DND-41 (cell line): ENCODE measurements around the gene NUDT6.

Experiments
- ATAC-seq: fragments of 200-7000 bp; cut with Tn5 transposase; 3 replicates; pipeline ENCODE4 v1.9.1; 2021; ENCODE audit warnings: low read depth; ENCODE audit not compliant: insufficient read depth
- DNase-seq: peaks from one replicate; pipeline ENCODE4 v3.0.0-alpha.2; 2020
- H2AFZ ChIP-seq: 2 replicates; pipeline ENCODE4 v1.6.0; 2012; ENCODE audit warnings: low read depth, low read length
- H3K27ac ChIP-seq: 2 replicates; pipeline ENCODE4 v1.5.1; 2012; ENCODE audit warnings: low read length, inconsistent platforms
- H3K27me3 ChIP-seq: fragments of 200-600 bp; sonication (generic); 2 replicates; pipeline ENCODE4 v1.6.0; 2012; ENCODE audit warnings: low read length, mild to moderate bottlenecking, inconsistent platforms; ENCODE audit not compliant: insufficient read depth, poor library complexity
- H3K36me3 ChIP-seq: 2 replicates; pipeline ENCODE4 v1.5.1; 2012; ENCODE audit warnings: low read length, inconsistent platforms; ENCODE audit not compliant: insufficient read depth
- H3K4me1 ChIP-seq: 2 replicates; pipeline ENCODE4 v1.5.1; 2012; ENCODE audit warnings: mild to moderate bottlenecking, low read length; ENCODE audit not compliant: insufficient read depth
- H3K4me2 ChIP-seq: 2 replicates; pipeline ENCODE4 v1.6.0; 2012; ENCODE audit warnings: mild to moderate bottlenecking, moderate library complexity, low read length, inconsistent platforms; ENCODE audit not compliant: insufficient read depth
- H3K4me3 ChIP-seq, 2 experiments: fragments of 200-600 bp in 1 of 2; shearing (Covaris generic) in 1 of 2; 2 replicates each; pipeline ENCODE4 v1.5.1; 2012 to 2016; ENCODE audit warnings: inconsistent platforms in 2 of 2, low read length in 2 of 2, mild to moderate bottlenecking in 2 of 2, low read depth in 1 of 2, moderate library complexity in 1 of 2
- H3K79me2 ChIP-seq: 2 replicates; pipeline ENCODE4 v1.6.0; 2012; ENCODE audit warnings: low read length, inconsistent platforms; ENCODE audit not compliant: insufficient read depth
- H3K9ac ChIP-seq: 2 replicates; pipeline ENCODE4 v1.6.0; 2012; ENCODE audit warnings: low read depth, mild to moderate bottlenecking, inconsistent platforms, low read length, moderate library complexity
- H3K9me3 ChIP-seq: 2 replicates; pipeline ENCODE4 v1.5.1; 2012; ENCODE audit warnings: low read length, moderate library complexity, mild to moderate bottlenecking, inconsistent platforms; ENCODE audit not compliant: insufficient read depth, severe bottlenecking
- H4K20me1 ChIP-seq: 2 replicates; pipeline ENCODE4 v1.6.0; 2012; ENCODE audit warnings: low read length; ENCODE audit not compliant: insufficient read depth
- CTCF ChIP-seq: IDR thresholded peaks from 2 replicates; pipeline ENCODE4 v1.5.1; 2012; ENCODE audit warnings: borderline replicate concordance, low read length, moderate library complexity, mild to moderate bottlenecking; ENCODE audit not compliant: poor library complexity, severe bottlenecking; ENCODE audit errors: extremely low read depth
- EZH2 ChIP-seq: IDR thresholded peaks from 3 replicates; pipeline ENCODE4 v1.6.1; 2012; ENCODE audit warnings: borderline replicate concordance, low read depth, mild to moderate bottlenecking, moderate library complexity, low read length, inconsistent platforms; ENCODE audit not compliant: severe bottlenecking

The NUDT6 gene

GRCh38 chr4:122861172-122861943, 61.0 kb downstream of the NUDT6 start:
- Histone ChIP-seq H3K9me3 (no peaks in the 10 kb centered on the region), H3K36me3 (no peaks in the 10 kb centered on the region), H3K27me3 (peaks cover 15% of the 10 kb centered on the region), H3K4me2 (no peak overlapping the region), H3K4me3 (no peak overlapping the region), H3K4me1 (no peaks in the 10 kb centered on the region), H3K9ac (no peak overlapping the region), H3K79me2 (no peaks in the 10 kb centered on the region), H4K20me1 (no peaks in the 10 kb centered on the region), H2AFZ (no peak overlapping the region), H3K27ac (no peak overlapping the region)
- ATAC-seq = no peak
- no peak for DNase-seq
- TF ChIP-seq CTCF (no peak), EZH2 (no peak)

- no peaks in the 10 kb centered on the region for H4K20me1 ChIP-seq
- H3K36me3 ChIP-seq = no peaks in the 10 kb centered on the region
- no peak overlapping the region for H3K27ac ChIP-seq
- no peak overlapping the region for H3K4me2 ChIP-seq
- no peak overlapping the region for H3K4me3 ChIP-seq
- no peak overlapping the region for H3K9ac ChIP-seq
- no peaks in the 10 kb centered on the region for H3K4me1 ChIP-seq
- peaks cover 11% of the 10 kb centered on the region for H3K27me3 ChIP-seq
- no peaks in the 10 kb centered on the region for H3K9me3 ChIP-seq
- DNase-seq = no peak
- TF ChIP-seq EZH2 (no peak), CTCF (no peak)
- no peak overlapping the region for H2AFZ ChIP-seq
- no peaks in the 10 kb centered on the region for H3K79me2 ChIP-seq
- no peak for ATAC-seq
These were observed 63.7 kb downstream of the NUDT6 start for GRCh38 chr4:122858705-122859104.

GRCh38 chr4:122857160-122857559, 65.2 kb downstream of the NUDT6 start:
- ATAC-seq = no peak
- H4K20me1 ChIP-seq = no peaks in the 10 kb centered on the region
- H3K79me2 ChIP-seq = no peaks in the 10 kb centered on the region
- H3K4me1 ChIP-seq = no peaks in the 10 kb centered on the region
- no peak overlapping the region for H3K9ac ChIP-seq
- no peak overlapping the region for H2AFZ ChIP-seq
- H3K9me3 ChIP-seq = no peaks in the 10 kb centered on the region
- no peak for DNase-seq
- H3K4me3 ChIP-seq = no peak overlapping the region
- H3K27me3 ChIP-seq = peaks cover 16% of the 10 kb centered on the region
- TF ChIP-seq EZH2 (no peak), CTCF (no peak)
- H3K4me2 ChIP-seq = no peak overlapping the region
- no peaks in the 10 kb centered on the region for H3K36me3 ChIP-seq
- no peak overlapping the region for H3K27ac ChIP-seq
